ENCODE measurements around the gene NLGN4X. TPM values are rescaled to one million over a fixed set of nuclear protein-coding genes. Genes with fewer than 3 reads are reported as not detected.

Gene NLGN4X
- total RNA-seq, 1 donor from 2014 or later: not detected

- Mint-ChIP-seq H3K4me3 (ENCODE audit: unreplicated experiment) (no peak overlapping the region), H3K27ac (ENCODE audit: unreplicated experiment) (no peak overlapping the region), H3K36me3 (ENCODE audit: unreplicated experiment) (no peaks in the 10 kb centered on the region), H3K4me1 (ENCODE audit: unreplicated experiment) (no peaks in the 10 kb centered on the region), H3K27me3 (ENCODE audit: unreplicated experiment) (no peaks in the 10 kb centered on the region), H3K9me3 (ENCODE audit: unreplicated experiment) (peaks cover 8% of the 10 kb centered on the region)
- TF ChIP-seq, protein P1, sequence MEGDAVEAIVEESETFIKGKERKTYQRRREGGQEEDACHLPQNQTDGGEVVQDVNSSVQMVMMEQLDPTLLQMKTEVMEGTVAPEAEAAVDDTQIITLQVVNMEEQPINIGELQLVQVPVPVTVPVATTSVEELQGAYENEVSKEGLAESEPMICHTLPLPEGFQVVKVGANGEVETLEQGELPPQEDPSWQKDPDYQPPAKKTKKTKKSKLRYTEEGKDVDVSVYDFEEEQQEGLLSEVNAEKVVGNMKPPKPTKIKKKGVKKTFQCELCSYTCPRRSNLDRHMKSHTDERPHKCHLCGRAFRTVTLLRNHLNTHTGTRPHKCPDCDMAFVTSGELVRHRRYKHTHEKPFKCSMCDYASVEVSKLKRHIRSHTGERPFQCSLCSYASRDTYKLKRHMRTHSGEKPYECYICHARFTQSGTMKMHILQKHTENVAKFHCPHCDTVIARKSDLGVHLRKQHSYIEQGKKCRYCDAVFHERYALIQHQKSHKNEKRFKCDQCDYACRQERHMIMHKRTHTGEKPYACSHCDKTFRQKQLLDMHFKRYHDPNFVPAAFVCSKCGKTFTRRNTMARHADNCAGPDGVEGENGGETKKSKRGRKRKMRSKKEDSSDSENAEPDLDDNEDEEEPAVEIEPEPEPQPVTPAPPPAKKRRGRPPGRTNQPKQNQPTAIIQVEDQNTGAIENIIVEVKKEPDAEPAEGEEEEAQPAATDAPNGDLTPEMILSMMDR (IDR thresholded peaks at IDR 0.05): no peak
- DNase-seq (ENCODE audit: extremely low spot score, unreplicated experiment): no peak
These were observed 269.4 kb downstream of the NLGN4X start for GRCh38 chrX:5959286-5959685.

- Mint-ChIP-seq H3K36me3 (ENCODE audit: unreplicated experiment) (no peaks in the 10 kb centered on the region), H3K4me3 (ENCODE audit: unreplicated experiment) (no peak overlapping the region), H3K27ac (ENCODE audit: unreplicated experiment) (no peak overlapping the region), H3K9me3 (ENCODE audit: unreplicated experiment) (peaks cover 3% of the 10 kb centered on the region), H3K27me3 (ENCODE audit: unreplicated experiment) (no peaks in the 10 kb centered on the region), H3K4me1 (ENCODE audit: unreplicated experiment) (no peaks in the 10 kb centered on the region)
- DNase-seq (ENCODE audit: extremely low spot score, unreplicated experiment): no peak
- TF ChIP-seq, protein P1 (IDR thresholded peaks at IDR 0.05): no peak
These were observed 270.1 kb downstream of the NLGN4X start for GRCh38 chrX:5958523-5958922.

DNA sequence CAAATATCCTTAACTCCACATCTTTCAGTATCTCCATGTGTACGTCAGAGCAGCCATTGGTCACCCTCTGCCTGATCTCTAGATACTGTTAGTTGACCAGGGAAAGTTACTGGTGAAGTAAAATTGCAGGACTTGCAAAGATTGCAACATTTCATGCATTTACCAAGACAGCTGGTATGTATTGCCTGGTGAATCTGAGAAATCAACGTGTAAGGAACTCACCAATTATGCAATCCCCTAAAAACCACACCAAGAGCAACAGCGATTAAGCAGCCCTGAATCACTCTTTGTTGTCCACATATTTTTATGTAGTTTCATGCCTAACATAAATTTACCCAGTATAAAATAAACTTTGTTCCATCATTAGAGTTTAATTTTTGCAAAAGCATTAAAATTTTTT is 271.2 kb downstream of the NLGN4X start:
- DNase-seq (ENCODE audit: extremely low spot score, unreplicated experiment): no peak
- Mint-ChIP-seq H3K4me1 (ENCODE audit: unreplicated experiment) (no peaks in the 10 kb centered on the region), H3K4me3 (ENCODE audit: unreplicated experiment) (no peak overlapping the region), H3K9me3 (ENCODE audit: unreplicated experiment) (peaks cover 3% of the 10 kb centered on the region), H3K27ac (ENCODE audit: unreplicated experiment) (no peak overlapping the region), H3K36me3 (ENCODE audit: unreplicated experiment) (no peaks in the 10 kb centered on the region), H3K27me3 (ENCODE audit: unreplicated experiment) (no peaks in the 10 kb centered on the region)
- TF ChIP-seq, protein P1 (IDR thresholded peaks at IDR 0.05): no peak

GRCh38 chrX:5936438-5936837 is 292.2 kb downstream of the NLGN4X start:
- Mint-ChIP-seq H3K27me3 (ENCODE audit: unreplicated experiment) (no peaks in the 10 kb centered on the region), H3K4me1 (ENCODE audit: unreplicated experiment) (no peaks in the 10 kb centered on the region), H3K27ac (ENCODE audit: unreplicated experiment) (no peak overlapping the region), H3K36me3 (ENCODE audit: unreplicated experiment) (no peaks in the 10 kb centered on the region), H3K4me3 (ENCODE audit: unreplicated experiment) (no peak overlapping the region), H3K9me3 (ENCODE audit: unreplicated experiment) (peaks cover 21% of the 10 kb centered on the region)
- TF ChIP-seq, protein P1 (IDR thresholded peaks at IDR 0.05): no peak
- DNase-seq (ENCODE audit: extremely low spot score, unreplicated experiment): no peak

DNA sequence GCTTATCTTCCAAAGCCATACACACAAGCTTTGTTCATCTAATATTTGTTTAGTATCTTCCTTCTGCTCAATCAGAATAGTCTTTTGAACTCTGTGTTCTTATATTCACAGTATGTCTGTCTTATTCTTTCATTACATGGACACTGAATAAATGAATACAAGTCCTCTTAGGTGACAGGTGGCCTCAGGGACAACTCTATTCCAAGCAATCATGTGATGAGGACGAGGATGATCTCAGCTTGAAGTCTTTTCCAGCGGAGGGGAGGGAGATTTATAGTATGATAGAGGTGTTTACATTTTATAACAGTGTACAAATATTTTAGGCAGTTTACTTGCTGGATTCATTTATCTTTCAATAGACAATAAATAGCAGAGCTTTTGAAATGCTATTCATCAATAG is 300.4 kb downstream of the NLGN4X start:
- Mint-ChIP-seq H3K27ac (ENCODE audit: unreplicated experiment) (no peak overlapping the region), H3K9me3 (ENCODE audit: unreplicated experiment) (peaks cover 25% of the 10 kb centered on the region), H3K4me1 (ENCODE audit: unreplicated experiment) (no peaks in the 10 kb centered on the region)

More for the DNA sequence above, 300.4 kb downstream of the NLGN4X start:
- TF ChIP-seq, protein P1 (IDR thresholded peaks at IDR 0.05): no peak
- DNase-seq (ENCODE audit: extremely low spot score, unreplicated experiment): no peak
- Mint-ChIP-seq H3K27me3 (ENCODE audit: unreplicated experiment) (no peaks in the 10 kb centered on the region), H3K36me3 (ENCODE audit: unreplicated experiment) (no peaks in the 10 kb centered on the region), H3K4me3 (ENCODE audit: unreplicated experiment) (no peak overlapping the region)
